ENCODE data around the gene DCLRE1B.

Gene DCLRE1B

DNA sequence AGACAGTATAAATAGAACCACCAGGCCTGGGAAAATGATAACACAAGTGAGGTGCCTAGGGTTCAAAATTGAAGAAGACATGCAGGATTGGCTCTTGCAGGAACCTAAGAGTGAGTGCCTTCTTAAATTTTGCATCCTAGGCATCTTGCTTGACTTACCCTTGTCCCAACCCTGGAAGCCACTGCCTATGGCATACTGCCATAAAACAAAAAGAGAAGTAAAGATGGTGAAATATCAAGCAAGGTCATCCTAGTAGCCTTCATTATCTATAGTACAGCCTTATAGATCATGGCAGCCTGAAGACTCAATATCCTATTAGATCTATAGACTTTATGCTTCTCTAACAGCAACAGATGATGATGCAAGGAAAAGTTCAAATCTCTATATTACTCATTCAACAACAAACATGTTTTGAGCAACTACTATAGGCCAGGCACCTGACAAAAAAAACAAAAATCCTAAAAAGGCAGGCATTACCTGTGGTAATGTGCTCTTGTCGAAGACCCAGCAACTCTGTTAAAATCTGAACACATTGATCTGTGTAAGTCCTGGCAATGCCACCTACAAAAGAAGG is 6.8 kb upstream of the DCLRE1B start:
- no peaks in the 10 kb centered on the region for H3K27me3 ChIP-seq (replicated peaks; ENCODE audit: control insufficient read depth, insufficient read depth, low read length)

GRCh38 chr1:113899111-113899510 is 6.0 kb upstream of the DCLRE1B start:
- Histone ChIP-seq H3K36me3 (ENCODE audit: control insufficient read depth, insufficient read depth, low read length) (peaks cover 26% of the 10 kb centered on the region), H3K27me3 (replicated peaks; ENCODE audit: control insufficient read depth, insufficient read depth, low read length) (no peaks in the 10 kb centered on the region), H3K4me3 (replicated peaks; ENCODE audit: low read depth, low read length) (no peak overlapping the region)
- TF ChIP-seq, protein P1, sequence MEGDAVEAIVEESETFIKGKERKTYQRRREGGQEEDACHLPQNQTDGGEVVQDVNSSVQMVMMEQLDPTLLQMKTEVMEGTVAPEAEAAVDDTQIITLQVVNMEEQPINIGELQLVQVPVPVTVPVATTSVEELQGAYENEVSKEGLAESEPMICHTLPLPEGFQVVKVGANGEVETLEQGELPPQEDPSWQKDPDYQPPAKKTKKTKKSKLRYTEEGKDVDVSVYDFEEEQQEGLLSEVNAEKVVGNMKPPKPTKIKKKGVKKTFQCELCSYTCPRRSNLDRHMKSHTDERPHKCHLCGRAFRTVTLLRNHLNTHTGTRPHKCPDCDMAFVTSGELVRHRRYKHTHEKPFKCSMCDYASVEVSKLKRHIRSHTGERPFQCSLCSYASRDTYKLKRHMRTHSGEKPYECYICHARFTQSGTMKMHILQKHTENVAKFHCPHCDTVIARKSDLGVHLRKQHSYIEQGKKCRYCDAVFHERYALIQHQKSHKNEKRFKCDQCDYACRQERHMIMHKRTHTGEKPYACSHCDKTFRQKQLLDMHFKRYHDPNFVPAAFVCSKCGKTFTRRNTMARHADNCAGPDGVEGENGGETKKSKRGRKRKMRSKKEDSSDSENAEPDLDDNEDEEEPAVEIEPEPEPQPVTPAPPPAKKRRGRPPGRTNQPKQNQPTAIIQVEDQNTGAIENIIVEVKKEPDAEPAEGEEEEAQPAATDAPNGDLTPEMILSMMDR (IDR thresholded peaks at IDR 0.05; ENCODE audit: insufficient read depth, low read length, poor library complexity, severe bottlenecking) = no peak
- no peak for DNase-seq (ENCODE audit: extremely low read depth, insufficient read length)

More for the DNA sequence above, 6.8 kb upstream of the DCLRE1B start:
- TF ChIP-seq, protein P1 (IDR thresholded peaks at IDR 0.05; ENCODE audit: insufficient read depth, low read length, poor library complexity, severe bottlenecking) = no peak
- no peak overlapping the region for H3K4me3 ChIP-seq (replicated peaks; ENCODE audit: low read depth, low read length)
- H3K36me3 ChIP-seq (ENCODE audit: control insufficient read depth, insufficient read depth, low read length) = peaks cover 26% of the 10 kb centered on the region
- DNase-seq (ENCODE audit: extremely low read depth, insufficient read length) = no peak

DNA sequence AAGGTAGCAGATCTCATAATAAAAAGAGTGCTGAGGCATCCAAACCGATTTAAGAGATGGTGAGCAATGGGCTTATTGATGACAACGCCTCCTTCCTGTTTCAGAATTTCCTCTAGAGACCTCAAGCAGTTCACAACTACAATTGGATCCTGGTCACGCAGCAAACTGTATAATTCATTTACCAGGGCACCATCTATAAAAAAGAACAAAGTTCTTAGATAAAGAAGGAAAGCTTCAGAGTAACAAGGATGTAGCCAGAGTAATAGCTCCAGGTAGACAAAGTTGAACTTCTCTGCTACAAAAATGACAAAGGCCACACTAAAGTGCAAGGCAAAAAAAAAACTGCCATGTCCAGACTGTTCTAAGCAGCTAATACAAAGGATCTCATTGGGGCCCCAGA is 3.9 kb upstream of the DCLRE1B start:
- H3K4me3 ChIP-seq (replicated peaks; ENCODE audit: low read depth, low read length) = no peak overlapping the region
- TF ChIP-seq, protein P1 (IDR thresholded peaks at IDR 0.05; ENCODE audit: insufficient read depth, low read length, poor library complexity, severe bottlenecking) = no peak
- DNase-seq (ENCODE audit: extremely low read depth, insufficient read length) = no peak
- no peaks in the 10 kb centered on the region for H3K27me3 ChIP-seq (replicated peaks; ENCODE audit: control insufficient read depth, insufficient read depth, low read length)
- peaks cover 22% of the 10 kb centered on the region for H3K36me3 ChIP-seq (ENCODE audit: control insufficient read depth, insufficient read depth, low read length)

DNA sequence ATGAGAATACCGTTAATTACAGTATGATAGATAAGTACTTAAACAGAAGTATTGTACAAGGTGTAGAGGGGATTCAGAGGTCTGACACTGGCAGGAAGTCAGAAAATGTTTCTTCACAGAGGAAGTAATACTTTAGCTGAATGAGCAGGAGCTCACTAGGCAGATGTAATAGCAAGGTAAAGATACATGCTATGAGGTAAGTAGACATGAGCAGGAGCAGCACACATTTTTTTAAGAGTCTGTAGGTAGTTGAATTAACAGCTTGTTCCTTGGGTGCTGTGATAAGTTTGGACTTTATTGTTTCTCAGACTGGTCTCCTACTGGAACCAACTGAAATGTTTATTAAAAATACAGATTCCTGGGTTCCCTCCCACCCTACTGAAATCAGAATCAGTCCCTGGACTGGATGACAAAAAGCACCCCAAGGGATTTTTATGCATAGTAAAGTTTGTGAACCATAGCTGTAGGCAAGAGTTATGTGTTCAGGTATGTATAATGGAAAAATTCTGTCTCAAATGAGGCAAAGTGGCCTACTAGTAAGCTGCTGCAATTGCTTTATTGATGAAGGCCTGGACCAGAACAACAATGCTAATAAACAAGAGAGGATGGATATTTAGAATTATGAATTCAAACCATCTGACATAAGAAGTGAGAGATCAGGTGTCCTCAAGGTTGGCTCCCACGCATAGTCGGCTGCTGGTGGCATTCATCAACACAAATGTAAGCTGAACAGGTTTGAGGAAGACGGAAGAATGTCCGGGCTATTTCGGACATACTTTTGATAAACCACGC is 1.4 kb upstream of the DCLRE1B start:
- TF ChIP-seq, protein P1 (IDR thresholded peaks at IDR 0.05; ENCODE audit: insufficient read depth, low read length, poor library complexity, severe bottlenecking) = no peak
- Histone ChIP-seq H3K27me3 (replicated peaks; ENCODE audit: control insufficient read depth, insufficient read depth, low read length) (no peaks in the 10 kb centered on the region), H3K4me3 (replicated peaks; ENCODE audit: low read depth, low read length) (peak overlapping the region; percentile 85), H3K36me3 (ENCODE audit: control insufficient read depth, insufficient read depth, low read length) (peaks cover 16% of the 10 kb centered on the region)
- DNase-seq (ENCODE audit: extremely low read depth, insufficient read length) = peak; percentile 25

- Histone ChIP-seq H3K4me3 (replicated peaks; ENCODE audit: low read depth, low read length) (peak overlapping the region; percentile 85), H3K36me3 (ENCODE audit: control insufficient read depth, insufficient read depth, low read length) (peaks cover 14% of the 10 kb centered on the region), H3K27me3 (replicated peaks; ENCODE audit: control insufficient read depth, insufficient read depth, low read length) (no peaks in the 10 kb centered on the region)
- TF ChIP-seq, protein P1 (IDR thresholded peaks at IDR 0.05; ENCODE audit: insufficient read depth, low read length, poor library complexity, severe bottlenecking) = no peak
- no peak for DNase-seq (ENCODE audit: extremely low read depth, insufficient read length)
These were observed 843 bp upstream of the DCLRE1B start for GRCh38 chr1:113904293-113904673.

All from GM06990 (cell line).